GM12873 (cell line): ENCODE data around the gene EXOC1.
A peak's percentile ranks its signal among the peaks of the same experiment; 100 is the strongest.

Experiments
- TF ChIP-seq, protein P1 (sequence below): IDR thresholded peaks from 2 replicates; pipeline ENCODE4 v1.5.1; 2012; ENCODE audit warnings: low read depth, mild to moderate bottlenecking, moderate library complexity, low read length, control low read depth; ENCODE audit not compliant: insufficient read depth; ENCODE audit errors: missing control alignments

Gene EXOC1

DNA sequence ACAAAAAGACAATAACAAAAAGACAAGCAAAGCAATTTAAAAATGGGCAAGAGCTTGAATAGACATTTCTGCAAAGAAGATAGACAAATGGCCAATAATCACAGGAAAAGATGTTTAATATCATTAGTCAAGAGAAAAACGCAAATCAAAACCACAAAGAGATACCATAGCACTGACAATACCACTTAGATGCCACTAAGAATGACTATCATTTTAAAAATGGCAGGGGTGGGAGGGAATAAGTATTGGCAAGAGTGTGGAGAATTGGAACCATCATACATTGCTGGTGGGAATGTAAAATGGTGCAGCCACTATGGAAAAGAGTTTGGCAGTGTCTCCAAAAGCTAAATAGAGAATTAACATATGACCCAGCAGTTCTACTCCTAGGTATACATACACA is 15.1 kb upstream of the EXOC1 start:
- TF ChIP-seq, protein P1, sequence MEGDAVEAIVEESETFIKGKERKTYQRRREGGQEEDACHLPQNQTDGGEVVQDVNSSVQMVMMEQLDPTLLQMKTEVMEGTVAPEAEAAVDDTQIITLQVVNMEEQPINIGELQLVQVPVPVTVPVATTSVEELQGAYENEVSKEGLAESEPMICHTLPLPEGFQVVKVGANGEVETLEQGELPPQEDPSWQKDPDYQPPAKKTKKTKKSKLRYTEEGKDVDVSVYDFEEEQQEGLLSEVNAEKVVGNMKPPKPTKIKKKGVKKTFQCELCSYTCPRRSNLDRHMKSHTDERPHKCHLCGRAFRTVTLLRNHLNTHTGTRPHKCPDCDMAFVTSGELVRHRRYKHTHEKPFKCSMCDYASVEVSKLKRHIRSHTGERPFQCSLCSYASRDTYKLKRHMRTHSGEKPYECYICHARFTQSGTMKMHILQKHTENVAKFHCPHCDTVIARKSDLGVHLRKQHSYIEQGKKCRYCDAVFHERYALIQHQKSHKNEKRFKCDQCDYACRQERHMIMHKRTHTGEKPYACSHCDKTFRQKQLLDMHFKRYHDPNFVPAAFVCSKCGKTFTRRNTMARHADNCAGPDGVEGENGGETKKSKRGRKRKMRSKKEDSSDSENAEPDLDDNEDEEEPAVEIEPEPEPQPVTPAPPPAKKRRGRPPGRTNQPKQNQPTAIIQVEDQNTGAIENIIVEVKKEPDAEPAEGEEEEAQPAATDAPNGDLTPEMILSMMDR: no peak

DNA sequence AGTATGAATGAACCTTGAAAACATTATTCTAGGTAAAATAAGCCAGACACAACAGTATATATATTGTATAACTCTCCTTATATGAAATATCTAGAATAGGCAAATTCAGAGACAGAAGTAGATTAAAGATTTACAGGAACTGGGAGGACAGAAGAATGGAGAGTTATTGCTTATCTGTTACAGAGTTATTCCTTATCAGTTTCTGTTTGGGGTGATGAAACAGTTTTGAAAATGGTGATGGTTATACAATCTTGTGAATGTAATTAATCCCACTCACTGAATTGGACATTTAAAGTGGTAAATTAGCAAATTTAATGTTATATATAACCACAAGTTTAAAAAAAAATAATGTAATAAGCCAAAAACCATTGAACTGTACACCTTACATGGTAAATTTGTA is 14.5 kb upstream of the EXOC1 start:
- TF ChIP-seq, protein P1: no peak

DNA sequence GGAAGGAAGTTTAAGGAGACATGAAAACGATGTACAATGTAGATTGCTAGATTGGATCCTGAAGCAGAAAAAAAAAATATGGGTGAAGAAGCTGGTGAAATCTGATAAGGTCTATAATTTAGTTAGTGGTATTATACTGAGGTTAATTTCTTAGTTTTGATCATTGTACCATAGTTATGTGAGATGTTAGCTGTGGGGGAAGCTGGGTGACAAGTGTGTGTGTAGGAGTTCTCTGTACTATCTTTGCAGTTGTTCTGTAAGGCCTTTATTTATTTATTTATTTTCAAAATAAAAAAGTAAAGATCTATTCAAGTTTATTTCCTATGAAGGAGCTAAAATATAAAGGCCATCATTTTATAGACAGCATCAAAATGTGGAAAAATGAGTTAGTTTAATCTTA is 12.5 kb upstream of the EXOC1 start:
- TF ChIP-seq, protein P1: no peak

DNA sequence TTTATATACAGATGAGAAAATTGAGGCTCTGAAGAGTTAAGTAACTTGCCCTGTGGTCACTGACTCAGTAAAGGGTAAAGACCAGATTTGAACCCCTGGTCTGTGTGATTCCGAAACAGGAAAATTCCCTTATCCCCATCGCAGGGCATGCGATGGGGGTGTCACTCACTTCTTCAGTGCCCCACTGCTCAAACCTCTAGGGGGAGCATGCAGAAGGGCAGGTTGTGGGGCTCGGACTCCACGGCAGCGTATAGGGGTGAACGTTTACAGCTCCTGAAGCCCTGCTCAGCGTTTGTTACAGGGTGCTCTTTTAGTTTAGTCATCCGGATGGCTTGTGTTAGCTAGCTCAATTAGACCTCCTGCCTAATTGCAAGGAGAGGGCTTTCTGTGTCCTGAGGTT is 3.7 kb upstream of the EXOC1 start:
- TF ChIP-seq, protein P1: peak; percentile 17

DNA sequence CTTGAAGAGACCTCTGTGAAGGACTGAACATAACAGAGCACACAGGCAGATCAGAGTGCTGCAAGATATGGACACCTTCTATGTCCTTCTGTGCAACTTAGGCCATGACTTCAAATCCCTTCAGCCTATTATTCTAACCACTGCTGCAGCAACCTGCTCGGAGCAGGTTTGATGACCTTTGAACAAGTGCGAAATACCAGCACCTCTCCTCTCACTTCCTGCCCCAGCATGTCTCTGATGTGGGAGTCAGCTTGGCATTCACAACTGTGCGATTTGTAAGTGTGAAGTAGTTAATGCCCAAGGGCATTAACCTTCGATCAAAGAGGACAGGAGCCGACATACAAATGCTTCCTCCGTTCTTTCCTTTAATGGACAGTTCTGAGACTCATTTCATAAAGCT is 1.6 kb upstream of the EXOC1 start:
- TF ChIP-seq, protein P1: no peak

DNA sequence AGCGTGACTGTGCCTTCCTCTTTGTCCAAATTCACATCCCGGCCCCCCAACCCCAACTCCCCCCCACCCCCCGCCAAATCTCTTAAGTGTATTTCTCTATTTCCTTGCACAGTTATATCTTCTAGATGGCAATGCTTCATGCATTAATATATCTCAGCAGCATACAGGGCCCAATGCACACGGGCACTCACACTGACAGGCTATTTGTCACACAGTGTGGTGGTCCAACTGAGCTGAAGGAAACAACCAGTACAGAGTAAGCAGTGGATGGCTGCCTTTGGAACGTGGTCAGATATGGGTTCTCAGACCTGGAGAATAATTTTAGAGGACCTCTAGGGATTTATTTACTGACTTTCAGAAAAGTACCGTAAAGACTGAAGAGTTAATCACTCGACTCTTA is 681 bp downstream of the EXOC1 start:
- TF ChIP-seq, protein P1: no peak

DNA sequence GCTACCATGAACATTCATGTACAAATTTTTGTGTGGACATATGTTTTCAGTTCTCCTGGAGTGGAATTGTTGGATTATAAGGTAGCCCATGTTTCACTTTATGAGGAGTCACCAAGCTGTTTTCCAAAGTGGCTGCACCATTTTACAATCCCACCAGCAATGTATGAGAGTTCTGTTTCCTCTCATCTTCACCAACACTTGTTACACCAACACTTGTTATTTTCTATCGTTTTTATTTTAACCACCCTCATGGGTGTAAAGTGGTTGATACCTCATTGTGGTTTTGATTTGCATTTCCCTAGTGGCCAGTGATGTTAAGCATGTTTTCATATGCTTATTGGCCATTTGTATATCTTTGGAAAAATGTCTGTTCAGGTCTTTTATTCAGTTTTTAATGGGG is 4.1 kb downstream of the EXOC1 start:
- TF ChIP-seq, protein P1: no peak
